ENCODE results near the gene THY1. TPM values are rescaled to one million over a fixed set of nuclear protein-coding genes. Genes with fewer than 3 reads are reported as not detected.
"Not testable (repeated sequence)": the region's sequence is repeated elsewhere in the genome, so short reads cannot be mapped to it uniquely, and the experiment has no call there.

Gene THY1
- total RNA-seq, 1 donor from 2014 or later: 3.5 TPM

- H3K9me3 ChIP-seq: no peaks in the 10 kb centered on the region
- TF ChIP-seq, protein P1, sequence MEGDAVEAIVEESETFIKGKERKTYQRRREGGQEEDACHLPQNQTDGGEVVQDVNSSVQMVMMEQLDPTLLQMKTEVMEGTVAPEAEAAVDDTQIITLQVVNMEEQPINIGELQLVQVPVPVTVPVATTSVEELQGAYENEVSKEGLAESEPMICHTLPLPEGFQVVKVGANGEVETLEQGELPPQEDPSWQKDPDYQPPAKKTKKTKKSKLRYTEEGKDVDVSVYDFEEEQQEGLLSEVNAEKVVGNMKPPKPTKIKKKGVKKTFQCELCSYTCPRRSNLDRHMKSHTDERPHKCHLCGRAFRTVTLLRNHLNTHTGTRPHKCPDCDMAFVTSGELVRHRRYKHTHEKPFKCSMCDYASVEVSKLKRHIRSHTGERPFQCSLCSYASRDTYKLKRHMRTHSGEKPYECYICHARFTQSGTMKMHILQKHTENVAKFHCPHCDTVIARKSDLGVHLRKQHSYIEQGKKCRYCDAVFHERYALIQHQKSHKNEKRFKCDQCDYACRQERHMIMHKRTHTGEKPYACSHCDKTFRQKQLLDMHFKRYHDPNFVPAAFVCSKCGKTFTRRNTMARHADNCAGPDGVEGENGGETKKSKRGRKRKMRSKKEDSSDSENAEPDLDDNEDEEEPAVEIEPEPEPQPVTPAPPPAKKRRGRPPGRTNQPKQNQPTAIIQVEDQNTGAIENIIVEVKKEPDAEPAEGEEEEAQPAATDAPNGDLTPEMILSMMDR (IDR thresholded peaks at IDR 0.05): no peak
- H3K4me1 ChIP-seq: no peaks in the 10 kb centered on the region
- H3K36me3 ChIP-seq: no peaks in the 10 kb centered on the region
- H3K27ac ChIP-seq: no peak overlapping the region
- no peak overlapping the region for H3K4me3 ChIP-seq
- H3K27me3 ChIP-seq: no peaks in the 10 kb centered on the region
- intact Hi-C loops (cut with DNase I): loop anchor here (10.0 kb wide), 1 partner anchor 337 kb away; the partner anchor contains the start of gene NECTIN1
- no peak for DNase-seq (ENCODE audit: low spot score in 2 of 2)
These were observed 34.9 kb downstream of the THY1 start for GRCh38 chr11:119388103-119388502.

- TF ChIP-seq, protein P1 (IDR thresholded peaks at IDR 0.05): no peak
- DNase-seq (ENCODE audit: low spot score in 2 of 2): no peak
- Histone ChIP-seq H3K36me3 (no peaks in the 10 kb centered on the region), H3K4me3 (no peak overlapping the region), H3K4me1 (peaks cover 0 to 13% of the 10 kb centered on the region in 2 donors), H3K27ac (no peak overlapping the region), H3K9me3 (no peaks in the 10 kb centered on the region), H3K27me3 (no peaks in the 10 kb centered on the region)
- intact Hi-C loops (cut with DNase I): loop anchor here (5.0 to 10.0 kb wide), 3 partner anchors 42 to 947 kb away; partner anchors contain the start of genes C1QTNF5, KMT2A and NECTIN1
These were observed 38.6 kb downstream of the THY1 start for GRCh38 chr11:119384332-119384731.

DNA sequence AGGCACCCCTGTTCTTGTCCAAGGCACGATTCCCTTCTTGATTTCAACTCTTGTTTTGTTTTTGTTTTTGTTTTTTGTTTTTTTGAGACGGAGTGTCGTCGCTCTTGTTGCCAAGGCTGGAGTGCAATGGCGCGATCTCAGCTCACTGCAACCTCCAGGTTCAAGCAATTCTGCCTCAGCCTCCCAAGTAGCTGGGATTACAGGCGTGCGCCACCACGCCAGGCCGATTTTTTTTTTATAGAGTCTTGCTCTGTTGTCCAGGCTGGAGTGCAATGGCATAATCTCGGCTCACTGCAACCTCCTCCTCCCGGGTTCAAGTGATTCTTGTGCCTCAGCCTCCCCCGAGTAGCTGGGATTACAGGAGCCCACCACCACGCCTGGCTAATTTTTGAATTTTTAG, 40.5 kb downstream of the THY1 start:
- H3K4me3 ChIP-seq; DNase-seq (ENCODE audit: low spot score in 2 of 2); H3K27ac ChIP-seq; H3K27me3 ChIP-seq; H3K36me3 ChIP-seq; H3K9me3 ChIP-seq: not testable (repeated sequence)
- intact Hi-C loops (cut with DNase I): loop anchor here (5.0 to 10.0 kb wide), 3 partner anchors 40 to 945 kb away; partner anchors contain the start of genes C1QTNF5, KMT2A and NECTIN1
- H3K4me1 ChIP-seq: peaks cover 0 to 13% of the 10 kb centered on the region in 2 donors

- intact Hi-C loops (cut with DNase I): loop anchor here (5.0 to 10.0 kb wide), 3 partner anchors 40 to 945 kb away; partner anchors contain the start of genes C1QTNF5, KMT2A and NECTIN1
- H3K9me3 ChIP-seq: no peaks in the 10 kb centered on the region
- H3K27me3 ChIP-seq: no peaks in the 10 kb centered on the region
- no peak overlapping the region for H3K27ac ChIP-seq
- TF ChIP-seq, protein P1 (IDR thresholded peaks at IDR 0.05): no peak
- H3K36me3 ChIP-seq: no peaks in the 10 kb centered on the region
- peaks cover 0 to 13% of the 10 kb centered on the region in 2 donors for H3K4me1 ChIP-seq
- DNase-seq (ENCODE audit: low spot score in 2 of 2): no peak
- H3K4me3 ChIP-seq: peak overlapping the region; percentile 42 to 64
These were observed 40.9 kb downstream of the THY1 start for GRCh38 chr11:119382101-119382500.

GRCh38 chr11:119381181-119381988, 41.6 kb downstream of the THY1 start, which contains the start of gene USP2:
Gene USP2 (minus strand): TSS chr11:119381690. CDS start chr11:119373480, 8,210 bp downstream.
- intact Hi-C loops (cut with DNase I): loop anchor here (1.0 to 10.0 kb wide), 6 partner anchors 25 to 944 kb away; partner anchors contain the start of genes C1QTNF5, KMT2A and NECTIN1
- TF ChIP-seq, protein P1 (IDR thresholded peaks at IDR 0.05): peak; percentile 88 to 92 (median 90)
- H3K9me3 ChIP-seq: no peaks in the 10 kb centered on the region
- peak within 1 kb of the TSS; percentile 31 to 37 for H3K27ac ChIP-seq
- no peaks in the 10 kb centered on the region for H3K27me3 ChIP-seq
- no peaks in the 10 kb centered on the region for H3K36me3 ChIP-seq
- peak within 1 kb of the TSS; percentile 59 to 64 for H3K4me3 ChIP-seq
- peaks cover 0 to 16% of the 10 kb centered on the region in 2 donors for H3K4me1 ChIP-seq
- DNase-seq (ENCODE audit: low spot score in 2 of 2): peak; percentile 94 to 99

GRCh38 chr11:119380827-119381180, 42.2 kb downstream of the THY1 start:
- no peaks in the 10 kb centered on the region for H3K36me3 ChIP-seq
- no peak for DNase-seq (ENCODE audit: low spot score in 2 of 2)
- intact Hi-C loops (cut with DNase I): loop anchor here (1.0 to 10.0 kb wide), 6 partner anchors 25 to 944 kb away; partner anchors contain the start of genes C1QTNF5, KMT2A and NECTIN1
- TF ChIP-seq, protein P1 (IDR thresholded peaks at IDR 0.05): no peak
- H3K27ac ChIP-seq: peak overlapping the region; percentile 31 to 37
- no peaks in the 10 kb centered on the region for H3K27me3 ChIP-seq
- H3K4me1 ChIP-seq: peaks cover 0 to 22% of the 10 kb centered on the region in 2 donors
- H3K9me3 ChIP-seq: no peaks in the 10 kb centered on the region
- peak overlapping the region; percentile 59 to 64 for H3K4me3 ChIP-seq

All from ascending aorta (tissue), 2 donors.